HEK293 (cell line): ENCODE measurements around the gene HPSE2.

Source experiments
- BCL11A ChIP-seq: fragments of 450-650 bp; formaldehyde crosslinking; IDR thresholded peaks from 2 replicates; pipeline ENCODE4 v1.5.1; 2016; ENCODE audit warnings: low read depth, missing biosample characterization, missing genetic modification characterization
- CTCF ChIP-seq: fragments of 450-650 bp; formaldehyde crosslinking; IDR thresholded peaks from 2 replicates; pipeline ENCODE4 v1.5.1; 2016; ENCODE audit warnings: missing biosample characterization, missing genetic modification characterization
- OSR2 ChIP-seq: fragments of 450-650 bp; formaldehyde crosslinking; IDR thresholded peaks from 2 replicates; pipeline ENCODE4 v1.5.1; 2016; ENCODE audit warnings: missing biosample characterization, missing genetic modification characterization
- PRDM2 ChIP-seq: fragments of 450-650 bp; formaldehyde crosslinking; IDR thresholded peaks from 2 replicates; pipeline ENCODE4 v1.5.1; 2016; ENCODE audit warnings: missing biosample characterization, missing genetic modification characterization, borderline replicate concordance
- ZNF174 ChIP-seq: fragments of 450-650 bp; formaldehyde crosslinking; IDR thresholded peaks from 2 replicates; pipeline ENCODE4 v1.5.0; 2017; ENCODE audit warnings: missing biosample characterization, mild to moderate bottlenecking, missing genetic modification characterization
- ZNF792 ChIP-seq: fragments of 450-650 bp; formaldehyde crosslinking; IDR thresholded peaks from 2 replicates; pipeline ENCODE4 v1.5.1; 2016; ENCODE audit warnings: missing biosample characterization, missing genetic modification characterization

GRCh38 chr10:98832738-98833137 is 402.9 kb downstream of the HPSE2 start:
- no peak for TF ChIP-seq BCL11A
- TF ChIP-seq ZNF792 (tag by site-specific recombination): no peak
- TF ChIP-seq OSR2: no peak
- no peak for TF ChIP-seq CTCF (tag by site-specific recombination)
- no peak for TF ChIP-seq ZNF174
- no peak for TF ChIP-seq PRDM2
